K562 (cell line): ENCODE measurements around the gene SNPH. TPM values are rescaled to one million over a fixed set of nuclear protein-coding genes. Genes with fewer than 3 reads are reported as not detected.

Experiments used
- ADNP ChIP-seq: fragments of 200-800 bp; sonication (Bioruptor generic); IDR thresholded peaks from 2 replicates; pipeline ENCODE4 v1.6.1; 2016; ENCODE audit warnings: missing genetic modification characterization, missing compliant biosample characterization
- ARID2 ChIP-seq: fragments of 450-650 bp; IDR thresholded peaks from 2 replicates; pipeline ENCODE4 v1.6.1; 2017; ENCODE audit warnings: antibody characterized with exemption, mild to moderate bottlenecking
- BDP1 ChIP-seq: IDR thresholded peaks from 3 replicates; pipeline ENCODE4 v1.6.1; 2011; ENCODE audit not compliant: insufficient read length, insufficient read depth
- CC2D1A ChIP-seq: fragments of 450-650 bp; IDR thresholded peaks from 2 replicates; pipeline ENCODE4 v1.6.1; 2017; ENCODE audit warnings: mild to moderate bottlenecking
- CREB3 ChIP-seq: fragments of 450-650 bp; conservative IDR thresholded peaks from 2 replicates; pipeline ENCODE4 v1.6.1; 2016; ENCODE audit warnings: missing genetic modification characterization, low read depth, mild to moderate bottlenecking, missing compliant biosample characterization, moderate library complexity
- CREM ChIP-seq: IDR thresholded peaks from 2 replicates; pipeline ENCODE4 v1.6.1; 2014; ENCODE audit warnings: antibody characterized with exemption, low read depth
- HNRNPLL ChIP-seq: fragments of 200-400 bp; formaldehyde crosslinking; IDR thresholded peaks from 2 replicates; pipeline ENCODE4 v1.6.1; 2017; ENCODE audit warnings: low read length, low read depth, mild to moderate bottlenecking; ENCODE audit not compliant: poor library complexity, severe bottlenecking
- IRF9 ChIP-seq: fragments of 450-650 bp; IDR thresholded peaks from 2 replicates; pipeline ENCODE4 v1.6.1; 2016; ENCODE audit warnings: missing biosample characterization, missing genetic modification characterization
- KLF1 ChIP-seq: fragments of 450-650 bp; IDR thresholded peaks from 2 replicates; pipeline ENCODE4 v1.6.1; 2016; ENCODE audit warnings: missing genetic modification characterization, missing compliant biosample characterization
- MAZ ChIP-seq, 2 experiments: fragments of 450-650 bp in 1 of 2; sonication (generic) in 1 of 2; formaldehyde crosslinking; IDR thresholded peaks in 1 of 2; conservative IDR thresholded peaks in 1 of 2; 2 replicates each; pipeline versions ENCODE4 v1.4.0 to v1.5.0; 2020; ENCODE audit warnings: mild to moderate bottlenecking in 1 of 2, missing genetic modification reagents in 1 of 2
- MEIS2 ChIP-seq: fragments of 450-650 bp; IDR thresholded peaks from 2 replicates; pipeline ENCODE4 v1.6.1; 2014; ENCODE audit warnings: mild to moderate bottlenecking; ENCODE audit not compliant: partially characterized antibody
- NEUROD1 ChIP-seq: fragments of 150-350 bp; IDR thresholded peaks from 2 replicates; pipeline ENCODE4 v1.6.1; 2014; ENCODE audit warnings: borderline replicate concordance, low read length, low read depth; ENCODE audit not compliant: partially characterized antibody
- RBM22 ChIP-seq: fragments of 200-400 bp; formaldehyde crosslinking; IDR thresholded peaks from 2 replicates; pipeline ENCODE4 v1.6.1; 2018; ENCODE audit warnings: low read length, low read depth; ENCODE audit not compliant: poor library complexity, severe bottlenecking
- RBM39 ChIP-seq: fragments of 200-400 bp; formaldehyde crosslinking; optimal IDR thresholded peaks from 2 replicates; pipeline ENCODE3; 2018; ENCODE audit warnings: low read depth, low read length
- RNF2 ChIP-seq: sonication (generic); IDR thresholded peaks from 2 replicates; pipeline ENCODE4 v1.6.1; 2016
- SFPQ ChIP-seq: fragments of 200-400 bp; formaldehyde crosslinking; IDR thresholded peaks from 2 replicates; pipeline ENCODE4 v1.6.1; 2017; ENCODE audit warnings: mild to moderate bottlenecking, low read depth, low read length, moderate library complexity
- SIN3B ChIP-seq: fragments of 450-650 bp; IDR thresholded peaks from 2 replicates; pipeline ENCODE4 v1.6.1; 2017; ENCODE audit warnings: low read depth, mild to moderate bottlenecking, moderate library complexity
- SMAD2 ChIP-seq: fragments of 150-350 bp; IDR thresholded peaks from 2 replicates; pipeline ENCODE4 v1.6.1; 2014; ENCODE audit warnings: low read depth, mild to moderate bottlenecking, low read length
- THAP7 ChIP-seq: fragments of 250-450 bp; sonication (Bioruptor Pico); IDR thresholded peaks from 2 replicates; pipeline ENCODE4 v1.5.0; 2021
- ZNF263 ChIP-seq: sonication (generic); formaldehyde crosslinking; IDR thresholded peaks from 2 replicates; pipeline ENCODE4 v1.8.0; 2022; ENCODE audit warnings: mild to moderate bottlenecking, missing genetic modification reagents, borderline replicate concordance
- ZNF354B ChIP-seq: fragments of 250-450 bp; sonication (Bioruptor Pico); IDR thresholded peaks from 2 replicates; pipeline ENCODE4 v1.4.0; 2020
- ZNF507 ChIP-seq: conservative IDR thresholded peaks from 2 replicates; pipeline ENCODE4 v1.6.1; 2017; ENCODE audit warnings: missing genetic modification characterization, missing compliant biosample characterization
- ZNF583 ChIP-seq: fragments of 250-450 bp; sonication (Bioruptor Pico); IDR thresholded peaks from 2 replicates; pipeline ENCODE4 v1.4.0; 2020
- ZNF699 ChIP-seq: fragments of 250-450 bp; sonication (Bioruptor Pico); IDR thresholded peaks from 2 replicates; pipeline ENCODE4 v1.8.0; 2021; ENCODE audit warnings: mild to moderate bottlenecking, moderate library complexity; ENCODE audit not compliant: insufficient replicate concordance
- ZNF830 ChIP-seq: fragments of 250-450 bp; sonication (Bioruptor Pico); IDR thresholded peaks from 2 replicates; pipeline ENCODE4 v1.5.0; 2021; ENCODE audit warnings: mild to moderate bottlenecking
- polyA plus RNA-seq, 8 experiments: library from polyadenylated mRNA; depleted of rRNA in 4 of 8; stranded (reverse) in 5 of 8; unstranded in 3 of 8; fragments of >200 nt; fragmentation: Nextera tagmentation in 2 of 8; fragmentation: Illumina TruSeq in 1 of 8; extraction: Ambion mirVana in 2 of 8; extraction: Trizol in 1 of 8; gene quantifications; 2 replicates each; pipeline versions ENCODE4 v1.2.1 to v1.2.3, GENCODE V29; 2011 to 2014; ENCODE audit warnings: inconsistent platforms in 1 of 8, missing spikeins in 1 of 8
- total RNA-seq, 7 experiments: library from RNA; depleted of rRNA in 6 of 7; stranded (reverse); fragments of >200 nt in 6 of 7; fragmentation: Illumina TruSeq in 2 of 7; extraction: Trizol in 2 of 7; gene quantifications; 2 replicates each; pipeline versions ENCODE4 v1.2.1 to v1.2.3, GENCODE V29; 2011 to 2021; ENCODE audit warnings: low replicate concordance in 1 of 7

The SNPH gene
- total and polyA plus RNA-seq, 9 of the 15 experiments (the other 6 are each of a cell fraction or from before 2014, with no cell fraction given) = 0.03 to 4.2 (median 1.4) TPM

GRCh38 chr20:1325173-1326030 lies 59.3 kb downstream of the SNPH start (continued):
- no peak for TF ChIP-seq SFPQ
- TF ChIP-seq ZNF699 (CRISPR knock-in tag) = no peak
- TF ChIP-seq CREM = peak; percentile 93
- no peak for TF ChIP-seq ZNF507
- no peak for TF ChIP-seq ZNF583 (CRISPR knock-in tag)
- TF ChIP-seq CC2D1A = no peak
- TF ChIP-seq RBM39 = no peak
- TF ChIP-seq ARID2 = no peak
- no peak for TF ChIP-seq ZNF354B
- no peak; the same call in 1 of the 2 replicates for TF ChIP-seq ZNF263 (CRISPR knock-in tag)
- TF ChIP-seq MAZ (CRISPR knock-in tag; conservative IDR thresholded peaks at IDR 0.05 in 1 of 2, IDR thresholded peaks at IDR 0.05 in 1 of 2) = peak; percentile 20 to 39; a peak in 2 of 4 replicates
- TF ChIP-seq RBM22 = peak; percentile 100
- TF ChIP-seq IRF9 (tag) = no peak
- TF ChIP-seq SIN3B = peak; percentile 34; the same call in 1 of the 2 replicates
- no peak for TF ChIP-seq ZNF830
- TF ChIP-seq CREB3 (tag) = no peak
- TF ChIP-seq BDP1 = no peak
- TF ChIP-seq THAP7 (CRISPR knock-in tag) = no peak
- TF ChIP-seq KLF1 = 0 out of 2 replicates have a peak, but pooled peaks have one; percentile 45
- peak; percentile 66 for TF ChIP-seq MEIS2
- TF ChIP-seq NEUROD1 = peak; percentile 97
- peak; percentile 29 for TF ChIP-seq HNRNPLL
- TF ChIP-seq RNF2 = peak; percentile 51; the same call in 1 of the 2 replicates
- TF ChIP-seq ADNP = no peak
- TF ChIP-seq SMAD2 = no peak
